Daoy (cell line): ENCODE data around the gene B3GNT8. TPM values are rescaled to one million over a fixed set of nuclear protein-coding genes. Genes with fewer than 3 reads are reported as not detected.
"Not testable (repeated sequence)": the region's sequence is repeated elsewhere in the genome, so short reads cannot be mapped to it uniquely, and the experiment has no call there.

Experiments used
- DNase-seq: peaks from one replicate; pipeline ENCODE4 v3.0.0-alpha.2; 2015; ENCODE audit warnings: low read depth
- total RNA-seq: library from RNA; depleted of rRNA; stranded (reverse); fragments of >200 nt; shearing (Covaris generic); gene quantifications from 2 replicates; pipeline ENCODE4 v1.2.3, GENCODE V29; 2014

Gene B3GNT8
- total RNA-seq, 1 experiment from 2014 or later = 0.06 TPM

GRCh38 chr19:41436674-41436951, 9.4 kb upstream of the B3GNT8 start:
- DNase-seq = no peak

GRCh38 chr19:41435936-41436673, 8.9 kb upstream of the B3GNT8 start:
- no peak for DNase-seq

- DNase-seq = not testable (repeated sequence)
These were observed 8.2 kb upstream of the B3GNT8 start for GRCh38 chr19:41435376-41435775.

GRCh38 chr19:41434450-41434849, 7.3 kb upstream of the B3GNT8 start:
- no peak for DNase-seq

GRCh38 chr19:41433171-41433570, 6.0 kb upstream of the B3GNT8 start:
- no peak for DNase-seq

GRCh38 chr19:41431426-41432386, 4.5 kb upstream of the B3GNT8 start:
- DNase-seq = no peak

GRCh38 chr19:41430922-41431321, 3.7 kb upstream of the B3GNT8 start:
- DNase-seq = peak; percentile 39

- DNase-seq = no peak
These were observed 1.3 kb upstream of the B3GNT8 start for GRCh38 chr19:41428481-41428859.

- no peak for DNase-seq
These were observed 690 bp upstream of the B3GNT8 start for GRCh38 chr19:41427647-41428480.

GRCh38 chr19:41426116-41426841, 895 bp downstream of the B3GNT8 start:
- no peak for DNase-seq

- DNase-seq = no peak
These were observed 1.7 kb downstream of the B3GNT8 start for GRCh38 chr19:41425174-41426115.

GRCh38 chr19:41424335-41425173, 2.6 kb downstream of the B3GNT8 start:
- no peak for DNase-seq

GRCh38 chr19:41422955-41423354, 4.2 kb downstream of the B3GNT8 start:
- DNase-seq = no peak

GRCh38 chr19:41422456-41422855, 4.7 kb downstream of the B3GNT8 start:
- DNase-seq = no peak

GRCh38 chr19:41421973-41422372, 5.2 kb downstream of the B3GNT8 start:
- no peak for DNase-seq

- DNase-seq = no peak
These were observed 5.9 kb downstream of the B3GNT8 start for GRCh38 chr19:41421314-41421713.

- DNase-seq = no peak
These were observed 6.9 kb downstream of the B3GNT8 start for GRCh38 chr19:41420101-41420880.

GRCh38 chr19:41416194-41416674, 10.9 kb downstream of the B3GNT8 start:
- DNase-seq = no peak
